GM12878 (cell line): ENCODE results near the gene APOM. TPM values are rescaled to one million over a fixed set of nuclear protein-coding genes. Genes with fewer than 3 reads are reported as not detected.

Experiments
- ASH2L ChIP-seq: fragments of 300-600, 200-600 bp; sonication (generic); IDR thresholded peaks from 2 replicates; pipeline ENCODE4 v1.6.1; 2017; ENCODE audit warnings: low read depth, mild to moderate bottlenecking, borderline replicate concordance
- ATF7 ChIP-seq: fragments of 450-650 bp; IDR thresholded peaks from 2 replicates; pipeline ENCODE4 v1.6.1; 2016; ENCODE audit warnings: low read depth, mild to moderate bottlenecking
- BACH1 ChIP-seq: fragments of 450-650 bp; IDR thresholded peaks from 2 replicates; pipeline ENCODE4 v1.6.1; 2017; ENCODE audit warnings: mild to moderate bottlenecking, borderline replicate concordance
- CBFB ChIP-seq: IDR thresholded peaks from 2 replicates; pipeline ENCODE4 v1.6.1; 2016; ENCODE audit warnings: antibody characterized with exemption, low read depth
- CBX5 ChIP-seq: sonication (generic); IDR thresholded peaks from 2 replicates; pipeline ENCODE4 v1.6.1; 2016; ENCODE audit warnings: low read depth, moderate library complexity, mild to moderate bottlenecking, inconsistent platforms
- CEBPB ChIP-seq, 2 experiments: fragments of 150-350 bp in 1 of 2; IDR thresholded peaks; 2 replicates each; pipeline ENCODE4 v1.6.1; 2012 to 2014; ENCODE audit warnings: low read depth in 2 of 2, low read length in 2 of 2, borderline replicate concordance in 1 of 2, inconsistent platforms in 1 of 2
- CHD4 ChIP-seq: fragments of 200-600 bp; sonication (generic); IDR thresholded peaks from 2 replicates; pipeline ENCODE4 v1.6.1; 2016; ENCODE audit warnings: mild to moderate bottlenecking
- FOXM1 ChIP-seq: IDR thresholded peaks from 2 replicates; pipeline ENCODE4 v1.6.1; 2012; ENCODE audit warnings: low read depth, mild to moderate bottlenecking, inconsistent platforms, low read length, moderate library complexity
- HCFC1 ChIP-seq: fragments of 150-350 bp; IDR thresholded peaks from 2 replicates; pipeline ENCODE4 v1.6.1; 2014; ENCODE audit warnings: low read length
- MXI1 ChIP-seq: fragments of 150-350 bp; IDR thresholded peaks from 2 replicates; pipeline ENCODE4 v1.6.1; 2011; ENCODE audit warnings: low read depth, mild to moderate bottlenecking, inconsistent platforms, low read length, improper control_type of control experiment
- NR2C1 ChIP-seq: fragments of 450-650 bp; IDR thresholded peaks from 2 replicates; pipeline ENCODE4 v1.6.1; 2017; ENCODE audit warnings: antibody characterized with exemption, mild to moderate bottlenecking, moderate library complexity
- POLR2AphosphoS2 ChIP-seq: IDR thresholded peaks from 2 replicates; pipeline ENCODE4 v1.6.1; 2011; ENCODE audit warnings: low read depth, mild to moderate bottlenecking, low read length, improper control_type of control experiment, moderate library complexity
- RCOR1 ChIP-seq: conservative IDR thresholded peaks from 2 replicates; pipeline ENCODE4 v1.6.1; 2012; ENCODE audit warnings: low read depth, low read length, improper control_type of control experiment
- STAT1 ChIP-seq: fragments of 450-650 bp; conservative IDR thresholded peaks from 2 replicates; pipeline ENCODE4 v1.6.1; 2014; ENCODE audit warnings: antibody characterized with exemption, mild to moderate bottlenecking
- STAT3 ChIP-seq: IDR thresholded peaks from 2 replicates; pipeline ENCODE4 v1.6.1; 2011; ENCODE audit warnings: low read depth, low read length, improper control_type of control experiment
- SUZ12 ChIP-seq: fragments of 200-600 bp; sonication (generic); IDR thresholded peaks from one replicate; pipeline ENCODE4 v1.6.1; 2018; ENCODE audit warnings: antibody characterized with exemption, mild to moderate bottlenecking; ENCODE audit not compliant: unreplicated experiment
- TBL1XR1 ChIP-seq: IDR thresholded peaks from 2 replicates; pipeline ENCODE4 v1.6.1; 2012; ENCODE audit warnings: low read depth, low read length, improper control_type of control experiment
- YY1 ChIP-seq: IDR thresholded peaks from 2 replicates; pipeline ENCODE4 v1.6.1; 2011; ENCODE audit warnings: low read depth, mild to moderate bottlenecking, low read length
- polyA plus RNA-seq, 11 experiments: library from polyadenylated mRNA; depleted of rRNA in 4 of 11; unstranded in 6 of 11; stranded (reverse) in 5 of 11; fragments of >200 nt; fragmentation: Nextera tagmentation in 4 of 11; fragmentation: Illumina TruSeq in 1 of 11; extraction: Ambion mirVana in 4 of 11; extraction: Trizol in 1 of 11; gene quantifications; 1 replicate in 1 of 11; 2 replicates in 10 of 11; pipeline versions ENCODE4 v1.2.1 to v1.2.3, GENCODE V29; 2011 to 2016; ENCODE audit warnings: inconsistent platforms in 2 of 11, missing spikeins in 2 of 11, low read depth in 1 of 11
- total RNA-seq, 4 experiments: library from RNA; depleted of rRNA in 3 of 4; stranded (reverse); fragments of >200 nt in 3 of 4; fragmentation: Illumina TruSeq in 1 of 4; extraction: Trizol in 1 of 4; gene quantifications; 2 replicates each; pipeline versions ENCODE4 v1.2.1 to v1.2.3, GENCODE V29; 2013 to 2021
- TF ChIP-seq, protein P1 (sequence below): fragments of 450-650 bp; IDR thresholded peaks from 2 replicates; pipeline ENCODE4 v1.6.1; 2018; ENCODE audit warnings: mild to moderate bottlenecking, low read depth, moderate library complexity; ENCODE audit not compliant: partially characterized antibody
- TF ChIP-seq, protein P2 (sequence below): fragments of 450-650 bp; IDR thresholded peaks from 2 replicates; pipeline ENCODE4 v1.6.1; 2016; ENCODE audit warnings: mild to moderate bottlenecking, moderate library complexity, borderline replicate concordance
- TF ChIP-seq, protein P3 (sequence below): fragments of 150-350 bp; IDR thresholded peaks from 2 replicates; pipeline ENCODE4 v1.6.1; 2014; ENCODE audit warnings: mild to moderate bottlenecking, low read depth, low read length
- TF ChIP-seq, protein P4 (sequence below): IDR thresholded peaks from 2 replicates; pipeline ENCODE4 v1.6.1; 2011; ENCODE audit warnings: low read depth, low read length, improper control_type of control experiment, borderline replicate concordance

Gene APOM
- total and polyA plus RNA-seq, 10 of the 15 experiments (the other 5 are each of a cell fraction or from before 2014, with no cell fraction given), result 4.0 to 14.1 (median 7.1) TPM

DNA sequence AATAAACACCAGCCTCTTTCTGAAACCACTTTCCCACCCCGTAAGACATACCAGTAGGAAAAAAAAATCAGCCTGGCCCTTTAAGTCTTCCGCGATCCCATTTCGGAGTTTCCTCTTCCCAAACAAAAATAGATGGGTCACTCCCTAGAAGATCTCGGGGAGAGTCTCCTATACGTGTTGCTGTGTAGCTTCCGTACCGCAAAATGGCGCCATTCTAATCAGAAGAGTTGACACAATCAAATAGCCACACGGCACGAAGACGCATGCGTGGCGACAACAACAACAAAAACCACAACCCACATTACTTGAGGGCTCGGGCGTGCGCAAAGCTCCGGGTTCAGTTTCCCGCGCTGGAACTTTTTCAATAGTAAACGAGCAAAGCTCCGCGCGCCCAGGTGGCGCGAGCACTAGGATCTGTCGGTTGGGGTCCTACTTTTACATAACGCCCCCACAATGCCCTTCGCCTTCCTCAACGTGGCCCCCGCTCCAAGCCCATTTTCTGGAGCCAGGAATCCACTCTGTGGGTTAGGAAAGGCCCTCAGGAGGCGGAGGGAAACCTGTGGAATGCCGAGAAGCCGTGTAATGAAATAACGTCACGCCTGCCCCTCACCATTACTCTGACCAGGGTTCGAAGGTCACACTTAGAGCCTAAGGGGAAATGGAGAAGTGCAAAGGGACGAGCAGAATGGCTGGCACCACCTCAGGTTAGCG, 9.3 kb downstream of the APOM start, which contains the start of gene GPANK1 (continued):
- TF ChIP-seq SUZ12 (no peak), MXI1 (peak; percentile 58; the same call in 1 of the 2 replicates), HCFC1 (peak; percentile 54), FOXM1 (0 out of 2 replicates have a peak, but pooled peaks have one; percentile 50), BACH1 (peak; percentile 8; the same call in 1 of the 2 replicates), POLR2AphosphoS2 (no peak; the same call in 1 of the 2 replicates), ASH2L (no peak), STAT3 (no peak), CBFB (peak; percentile 90), CHD4 (no peak), RCOR1 (peak; percentile 92; the same call in 1 of the 2 replicates), STAT1 (no peak), CEBPB (IDR thresholded peaks at IDR 0.05; ENCODE audit: borderline replicate concordance in 1 of 2, low read depth in 2 of 2, low read length in 2 of 2) (no peak), YY1 (peak; percentile 98), ATF7 (peak; percentile 46), NR2C1 (no peak), TBL1XR1 (peak; percentile 10; the same call in 1 of the 2 replicates), CBX5 (no peak)
- TF ChIP-seq, protein P1, sequence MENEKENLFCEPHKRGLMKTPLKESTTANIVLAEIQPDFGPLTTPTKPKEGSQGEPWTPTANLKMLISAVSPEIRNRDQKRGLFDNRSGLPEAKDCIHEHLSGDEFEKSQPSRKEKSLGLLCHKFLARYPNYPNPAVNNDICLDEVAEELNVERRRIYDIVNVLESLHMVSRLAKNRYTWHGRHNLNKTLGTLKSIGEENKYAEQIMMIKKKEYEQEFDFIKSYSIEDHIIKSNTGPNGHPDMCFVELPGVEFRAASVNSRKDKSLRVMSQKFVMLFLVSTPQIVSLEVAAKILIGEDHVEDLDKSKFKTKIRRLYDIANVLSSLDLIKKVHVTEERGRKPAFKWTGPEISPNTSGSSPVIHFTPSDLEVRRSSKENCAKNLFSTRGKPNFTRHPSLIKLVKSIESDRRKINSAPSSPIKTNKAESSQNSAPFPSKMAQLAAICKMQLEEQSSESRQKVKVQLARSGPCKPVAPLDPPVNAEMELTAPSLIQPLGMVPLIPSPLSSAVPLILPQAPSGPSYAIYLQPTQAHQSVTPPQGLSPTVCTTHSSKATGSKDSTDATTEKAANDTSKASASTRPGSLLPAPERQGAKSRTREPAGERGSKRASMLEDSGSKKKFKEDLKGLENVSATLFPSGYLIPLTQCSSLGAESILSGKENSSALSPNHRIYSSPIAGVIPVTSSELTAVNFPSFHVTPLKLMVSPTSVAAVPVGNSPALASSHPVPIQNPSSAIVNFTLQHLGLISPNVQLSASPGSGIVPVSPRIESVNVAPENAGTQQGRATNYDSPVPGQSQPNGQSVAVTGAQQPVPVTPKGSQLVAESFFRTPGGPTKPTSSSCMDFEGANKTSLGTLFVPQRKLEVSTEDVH, result peak; percentile 97
- TF ChIP-seq, protein P2, sequence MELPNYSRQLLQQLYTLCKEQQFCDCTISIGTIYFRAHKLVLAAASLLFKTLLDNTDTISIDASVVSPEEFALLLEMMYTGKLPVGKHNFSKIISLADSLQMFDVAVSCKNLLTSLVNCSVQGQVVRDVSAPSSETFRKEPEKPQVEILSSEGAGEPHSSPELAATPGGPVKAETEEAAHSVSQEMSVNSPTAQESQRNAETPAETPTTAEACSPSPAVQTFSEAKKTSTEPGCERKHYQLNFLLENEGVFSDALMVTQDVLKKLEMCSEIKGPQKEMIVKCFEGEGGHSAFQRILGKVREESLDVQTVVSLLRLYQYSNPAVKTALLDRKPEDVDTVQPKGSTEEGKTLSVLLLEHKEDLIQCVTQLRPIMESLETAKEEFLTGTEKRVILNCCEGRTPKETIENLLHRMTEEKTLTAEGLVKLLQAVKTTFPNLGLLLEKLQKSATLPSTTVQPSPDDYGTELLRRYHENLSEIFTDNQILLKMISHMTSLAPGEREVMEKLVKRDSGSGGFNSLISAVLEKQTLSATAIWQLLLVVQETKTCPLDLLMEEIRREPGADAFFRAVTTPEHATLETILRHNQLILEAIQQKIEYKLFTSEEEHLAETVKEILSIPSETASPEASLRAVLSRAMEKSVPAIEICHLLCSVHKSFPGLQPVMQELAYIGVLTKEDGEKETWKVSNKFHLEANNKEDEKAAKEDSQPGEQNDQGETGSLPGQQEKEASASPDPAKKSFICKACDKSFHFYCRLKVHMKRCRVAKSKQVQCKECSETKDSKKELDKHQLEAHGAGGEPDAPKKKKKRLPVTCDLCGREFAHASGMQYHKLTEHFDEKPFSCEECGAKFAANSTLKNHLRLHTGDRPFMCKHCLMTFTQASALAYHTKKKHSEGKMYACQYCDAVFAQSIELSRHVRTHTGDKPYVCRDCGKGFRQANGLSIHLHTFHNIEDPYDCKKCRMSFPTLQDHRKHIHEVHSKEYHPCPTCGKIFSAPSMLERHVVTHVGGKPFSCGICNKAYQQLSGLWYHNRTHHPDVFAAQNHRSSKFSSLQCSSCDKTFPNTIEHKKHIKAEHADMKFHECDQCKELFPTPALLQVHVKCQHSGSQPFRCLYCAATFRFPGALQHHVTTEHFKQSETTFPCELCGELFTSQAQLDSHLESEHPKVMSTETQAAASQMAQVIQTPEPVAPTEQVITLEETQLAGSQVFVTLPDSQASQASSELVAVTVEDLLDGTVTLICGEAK, result no peak
- TF ChIP-seq, protein P3, sequence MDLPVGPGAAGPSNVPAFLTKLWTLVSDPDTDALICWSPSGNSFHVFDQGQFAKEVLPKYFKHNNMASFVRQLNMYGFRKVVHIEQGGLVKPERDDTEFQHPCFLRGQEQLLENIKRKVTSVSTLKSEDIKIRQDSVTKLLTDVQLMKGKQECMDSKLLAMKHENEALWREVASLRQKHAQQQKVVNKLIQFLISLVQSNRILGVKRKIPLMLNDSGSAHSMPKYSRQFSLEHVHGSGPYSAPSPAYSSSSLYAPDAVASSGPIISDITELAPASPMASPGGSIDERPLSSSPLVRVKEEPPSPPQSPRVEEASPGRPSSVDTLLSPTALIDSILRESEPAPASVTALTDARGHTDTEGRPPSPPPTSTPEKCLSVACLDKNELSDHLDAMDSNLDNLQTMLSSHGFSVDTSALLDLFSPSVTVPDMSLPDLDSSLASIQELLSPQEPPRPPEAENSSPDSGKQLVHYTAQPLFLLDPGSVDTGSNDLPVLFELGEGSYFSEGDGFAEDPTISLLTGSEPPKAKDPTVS, result no peak
- TF ChIP-seq, protein P4, sequence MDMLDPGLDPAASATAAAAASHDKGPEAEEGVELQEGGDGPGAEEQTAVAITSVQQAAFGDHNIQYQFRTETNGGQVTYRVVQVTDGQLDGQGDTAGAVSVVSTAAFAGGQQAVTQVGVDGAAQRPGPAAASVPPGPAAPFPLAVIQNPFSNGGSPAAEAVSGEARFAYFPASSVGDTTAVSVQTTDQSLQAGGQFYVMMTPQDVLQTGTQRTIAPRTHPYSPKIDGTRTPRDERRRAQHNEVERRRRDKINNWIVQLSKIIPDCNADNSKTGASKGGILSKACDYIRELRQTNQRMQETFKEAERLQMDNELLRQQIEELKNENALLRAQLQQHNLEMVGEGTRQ, result no peak
